ENCODE data around the gene UBE2Q1. TPM values are rescaled to one million over a fixed set of nuclear protein-coding genes. Genes with fewer than 3 reads are reported as not detected.

The UBE2Q1 gene
- total and polyA plus RNA-seq, 10 of the 15 experiments (the other 5 are each of a cell fraction or from before 2014, with no cell fraction given): 3.9 to 82.6 (median 24.1) TPM

- TF ChIP-seq ZSCAN29 (IDR thresholded peaks at IDR 0.05) (no peak), RAD51 (IDR thresholded peaks at IDR 0.05) (no peak)
- TF ChIP-seq, protein P1, sequence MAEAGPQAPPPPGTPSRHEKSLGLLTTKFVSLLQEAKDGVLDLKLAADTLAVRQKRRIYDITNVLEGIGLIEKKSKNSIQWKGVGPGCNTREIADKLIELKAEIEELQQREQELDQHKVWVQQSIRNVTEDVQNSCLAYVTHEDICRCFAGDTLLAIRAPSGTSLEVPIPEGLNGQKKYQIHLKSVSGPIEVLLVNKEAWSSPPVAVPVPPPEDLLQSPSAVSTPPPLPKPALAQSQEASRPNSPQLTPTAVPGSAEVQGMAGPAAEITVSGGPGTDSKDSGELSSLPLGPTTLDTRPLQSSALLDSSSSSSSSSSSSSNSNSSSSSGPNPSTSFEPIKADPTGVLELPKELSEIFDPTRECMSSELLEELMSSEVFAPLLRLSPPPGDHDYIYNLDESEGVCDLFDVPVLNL (IDR thresholded peaks at IDR 0.05; ENCODE audit: low read depth, low read length): no peak
- TF ChIP-seq, protein P2, sequence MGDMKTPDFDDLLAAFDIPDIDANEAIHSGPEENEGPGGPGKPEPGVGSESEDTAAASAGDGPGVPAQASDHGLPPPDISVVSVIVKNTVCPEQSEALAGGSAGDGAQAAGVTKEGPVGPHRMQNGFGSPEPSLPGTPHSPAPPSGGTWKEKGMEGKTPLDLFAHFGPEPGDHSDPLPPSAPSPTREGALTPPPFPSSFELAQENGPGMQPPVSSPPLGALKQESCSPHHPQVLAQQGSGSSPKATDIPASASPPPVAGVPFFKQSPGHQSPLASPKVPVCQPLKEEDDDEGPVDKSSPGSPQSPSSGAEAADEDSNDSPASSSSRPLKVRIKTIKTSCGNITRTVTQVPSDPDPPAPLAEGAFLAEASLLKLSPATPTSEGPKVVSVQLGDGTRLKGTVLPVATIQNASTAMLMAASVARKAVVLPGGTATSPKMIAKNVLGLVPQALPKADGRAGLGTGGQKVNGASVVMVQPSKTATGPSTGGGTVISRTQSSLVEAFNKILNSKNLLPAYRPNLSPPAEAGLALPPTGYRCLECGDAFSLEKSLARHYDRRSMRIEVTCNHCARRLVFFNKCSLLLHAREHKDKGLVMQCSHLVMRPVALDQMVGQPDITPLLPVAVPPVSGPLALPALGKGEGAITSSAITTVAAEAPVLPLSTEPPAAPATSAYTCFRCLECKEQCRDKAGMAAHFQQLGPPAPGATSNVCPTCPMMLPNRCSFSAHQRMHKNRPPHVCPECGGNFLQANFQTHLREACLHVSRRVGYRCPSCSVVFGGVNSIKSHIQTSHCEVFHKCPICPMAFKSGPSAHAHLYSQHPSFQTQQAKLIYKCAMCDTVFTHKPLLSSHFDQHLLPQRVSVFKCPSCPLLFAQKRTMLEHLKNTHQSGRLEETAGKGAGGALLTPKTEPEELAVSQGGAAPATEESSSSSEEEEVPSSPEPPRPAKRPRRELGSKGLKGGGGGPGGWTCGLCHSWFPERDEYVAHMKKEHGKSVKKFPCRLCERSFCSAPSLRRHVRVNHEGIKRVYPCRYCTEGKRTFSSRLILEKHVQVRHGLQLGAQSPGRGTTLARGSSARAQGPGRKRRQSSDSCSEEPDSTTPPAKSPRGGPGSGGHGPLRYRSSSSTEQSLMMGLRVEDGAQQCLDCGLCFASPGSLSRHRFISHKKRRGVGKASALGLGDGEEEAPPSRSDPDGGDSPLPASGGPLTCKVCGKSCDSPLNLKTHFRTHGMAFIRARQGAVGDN (IDR thresholded peaks at IDR 0.05): no peak
Observed at GRCh38 chr1:154520333-154520732, 38.1 kb downstream of the UBE2Q1 start (continued).

DNA sequence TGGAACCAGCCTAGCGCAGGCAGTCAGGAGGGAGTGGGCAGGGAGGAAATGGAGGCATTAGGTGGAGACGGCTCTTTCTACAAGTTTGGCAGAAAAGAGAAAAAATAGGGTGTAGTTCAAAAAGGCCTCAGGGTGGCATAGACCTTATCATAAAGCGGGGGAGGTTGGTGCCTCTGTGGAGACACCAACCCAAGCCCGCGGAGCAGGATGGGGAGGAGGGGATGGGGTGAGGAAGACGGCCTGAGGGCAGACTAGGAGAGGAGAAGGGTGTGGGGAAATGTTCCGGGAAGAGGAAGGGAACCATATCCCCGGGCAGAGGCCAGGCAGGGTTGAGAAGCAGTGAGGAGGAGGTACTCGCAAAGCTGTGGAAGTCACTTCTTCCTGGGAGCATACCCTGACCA lies 38.9 kb downstream of the UBE2Q1 start:
- Histone ChIP-seq H3K36me3 (ENCODE audit: control insufficient read depth in 2 of 2, insufficient read depth in 2 of 2, low read length in 1 of 2) (no peaks in the 10 kb centered on the region), H2AFZ (ENCODE audit: control insufficient read depth, low read depth, low read length) (no peak overlapping the region), H3K4me3 (no peak overlapping the region), H4K20me1 (ENCODE audit: control insufficient read depth, insufficient read depth) (no peaks in the 10 kb centered on the region), H3K27ac (ENCODE audit: control insufficient read depth, insufficient read depth) (no peak overlapping the region), H3K9me3 (replicated peaks; ENCODE audit: control insufficient read depth, insufficient read depth, low read length) (no peaks in the 10 kb centered on the region), H3K4me1 (ENCODE audit: control insufficient read depth, insufficient read depth, low read length) (no peaks in the 10 kb centered on the region), H3K79me2 (ENCODE audit: control insufficient read depth, insufficient read depth, low read length) (no peaks in the 10 kb centered on the region), H3K27me3 (replicated peaks in 1 of 2; ENCODE audit: control insufficient read depth in 2 of 2, insufficient read depth in 2 of 2, low read length in 1 of 2) (peaks cover 0 to 3% of the 10 kb centered on the region in 2 experiments; a peak in 2 of 4 replicates), H3K9ac (ENCODE audit: control insufficient read depth, insufficient read depth, low read length) (no peak overlapping the region), H3K4me2 (ENCODE audit: control insufficient read depth, insufficient read depth) (no peak overlapping the region)
- ChIA-PET SMC1A (ENCODE audit: uncharacterized antibody, unreplicated experiment) (interaction anchor here (1.3 kb wide), 1 partner anchor 39 kb away, joined by 6 read pairs; no protein-coding TSS in a partner anchor), CTCF (interaction anchor here (1.5 to 4.1 kb wide), 2 partner anchors 27 to 39 kb away, joined by 7 to 21 read pairs; no protein-coding TSS in a partner anchor), RAD21 (ENCODE audit: unreplicated experiment) (no interaction called here), POLR2A (interaction anchor here (0.8 kb wide), 1 partner anchor 22 kb away, joined by 4 read pairs; no protein-coding TSS in a partner anchor)
- no peak for FAIRE-seq
- in situ Hi-C loops (cut with MboI) (no loop called here), intact Hi-C loops (cut with micrococcal nuclease; ENCODE audit: unreplicated experiment) (no loop called here)
- 67% methylated on average over 9 of the region's 9 CpGs for WGBS (ENCODE audit: insufficient coverage, insufficient replicate concordance, low lambda C conversion rate, missing lambda C conversion rate)
- ATAC-seq: no peak
- DNase-seq (ENCODE audit: low read depth, low spot score): no peak
- no TSS peak for BruUV-seq (replicated peaks)
- TF ChIP-seq SMAD1 (IDR thresholded peaks at IDR 0.05; ENCODE audit: low read depth, partially characterized antibody) (no peak), JUNB (IDR thresholded peaks at IDR 0.05) (no peak), BACH1 (IDR thresholded peaks at IDR 0.05; ENCODE audit: borderline replicate concordance) (no peak), DPF2 (IDR thresholded peaks at IDR 0.05) (no peak), CHD1 (IDR thresholded peaks at IDR 0.05; ENCODE audit: low read depth, low read length) (no peak), HDAC2 (IDR thresholded peaks at IDR 0.05) (no peak), SREBF2 (IDR thresholded peaks at IDR 0.05; ENCODE audit: low read length) (no peak), ELK1 (IDR thresholded peaks at IDR 0.05; ENCODE audit: low read depth, low read length) (no peak), RAD51 (IDR thresholded peaks at IDR 0.05) (no peak), TCF12 (IDR thresholded peaks at IDR 0.05; ENCODE audit: low read depth, low read length) (no peak), CBX3 (IDR thresholded peaks at IDR 0.05; ENCODE audit: borderline replicate concordance, low read depth) (no peak), LARP7 (IDR thresholded peaks at IDR 0.05) (no peak), NFXL1 (IDR thresholded peaks at IDR 0.05; ENCODE audit: borderline replicate concordance) (no peak), ZBTB33 (IDR thresholded peaks at IDR 0.05) (no peak), IRF4 (IDR thresholded peaks at IDR 0.05; ENCODE audit: low read depth, low read length) (no peak)

All from GM12878 (cell line).